Erythroblast (primary cell): Measurements from ENCODE around the gene NBEA.

ENCODE experiments used
- GATA1 ChIP-seq: IDR thresholded peaks from 2 replicates; pipeline ENCODE4 v1.6.1; 2011; ENCODE audit warnings: low read depth, mild to moderate bottlenecking, control low read depth, low read length, moderate library complexity
- POLR2A ChIP-seq: IDR thresholded peaks from 2 replicates; pipeline ENCODE4 v1.6.1; 2011; ENCODE audit warnings: mild to moderate bottlenecking, low read length

DNA sequence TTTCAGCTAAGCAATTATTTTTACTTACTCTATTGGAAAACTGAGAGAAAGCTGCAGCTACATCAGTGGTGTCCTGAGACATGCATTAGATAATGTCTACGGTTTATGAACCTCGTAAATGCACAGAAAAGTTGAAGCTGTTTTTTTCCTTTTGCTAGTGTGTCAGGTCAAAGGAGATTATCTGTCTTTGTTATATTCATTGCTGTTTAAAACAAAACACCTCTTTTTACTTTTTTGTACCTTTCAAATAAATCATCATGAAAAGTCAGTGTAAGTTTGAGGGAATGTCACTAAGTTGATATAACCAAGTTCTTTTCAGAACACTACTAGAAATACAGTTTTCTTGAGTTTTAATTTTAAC, 2.2 kb downstream of the NBEA start:
- no peak for TF ChIP-seq POLR2A
- no peak for TF ChIP-seq GATA1
